Left renal cortex interstitium (tissue), 4 donors: ENCODE results near the gene CAMTA1. TPM values are rescaled to one million over a fixed set of nuclear protein-coding genes. Genes with fewer than 3 reads are reported as not detected.

Experiments
- DNase-seq, 4 donors: peaks; one replicate each; pipeline ENCODE4 v3.0.0-alpha.2; 2013; ENCODE audit warnings: low read depth in 4 of 4, low spot score in 2 of 4, missing footprints in 1 of 4
- polyA plus RNA-seq, 4 donors: library from polyadenylated mRNA; unstranded; fragments of 120-200 nt; gene quantifications; one replicate each; pipeline ENCODE4 v1.2.1, GENCODE V29; 2013; ENCODE audit not compliant: insufficient read length in 4 of 4

The CAMTA1 gene
- polyA plus RNA-seq, 4 donors, result 76.8 to 91.3 (median 85.3) TPM

DNA sequence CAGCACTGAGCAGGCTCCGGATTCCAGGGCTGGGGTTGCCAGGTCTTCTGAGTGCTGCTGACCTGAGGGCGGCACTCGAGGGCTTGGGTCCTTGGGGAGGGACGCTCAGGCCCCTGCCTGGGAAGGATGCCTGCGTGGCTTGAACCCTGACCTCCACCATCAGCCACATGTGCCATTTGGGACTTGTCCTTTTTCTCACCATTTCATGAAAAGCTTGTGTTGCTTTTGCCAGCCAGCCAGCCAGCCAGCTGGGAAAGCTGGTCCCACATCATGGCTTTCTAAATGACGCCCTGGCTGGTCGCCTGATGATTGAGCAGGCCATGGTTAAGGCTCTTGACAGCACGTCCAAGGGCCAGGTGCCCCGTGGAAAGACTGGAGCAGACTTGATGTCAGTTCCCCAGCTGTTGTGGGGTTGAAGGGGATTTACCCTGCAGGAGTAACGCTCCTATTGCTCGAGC is 168.7 kb downstream of the CAMTA1 start:
- DNase-seq, result no peak

DNA sequence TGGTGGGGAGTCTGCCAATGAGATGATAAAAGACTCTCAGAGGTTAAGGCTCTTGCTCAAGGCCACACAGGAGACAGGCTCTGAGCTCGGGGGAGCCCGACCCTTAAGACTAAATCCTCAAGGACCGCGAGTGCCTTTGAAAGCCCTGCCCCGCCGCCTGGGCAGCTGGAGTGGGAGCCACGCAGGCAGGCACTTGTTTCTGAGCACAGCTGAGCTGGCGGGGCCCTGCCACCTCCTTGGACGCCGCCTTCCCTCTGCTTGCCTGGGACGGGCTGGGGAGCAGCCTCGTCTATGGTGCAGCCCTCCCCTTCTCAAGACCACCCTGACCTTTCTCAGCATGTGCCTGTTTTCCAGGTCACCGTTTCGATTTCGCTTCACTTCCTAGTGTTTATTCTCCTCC is 169.3 kb downstream of the CAMTA1 start:
- no peak for DNase-seq

DNA sequence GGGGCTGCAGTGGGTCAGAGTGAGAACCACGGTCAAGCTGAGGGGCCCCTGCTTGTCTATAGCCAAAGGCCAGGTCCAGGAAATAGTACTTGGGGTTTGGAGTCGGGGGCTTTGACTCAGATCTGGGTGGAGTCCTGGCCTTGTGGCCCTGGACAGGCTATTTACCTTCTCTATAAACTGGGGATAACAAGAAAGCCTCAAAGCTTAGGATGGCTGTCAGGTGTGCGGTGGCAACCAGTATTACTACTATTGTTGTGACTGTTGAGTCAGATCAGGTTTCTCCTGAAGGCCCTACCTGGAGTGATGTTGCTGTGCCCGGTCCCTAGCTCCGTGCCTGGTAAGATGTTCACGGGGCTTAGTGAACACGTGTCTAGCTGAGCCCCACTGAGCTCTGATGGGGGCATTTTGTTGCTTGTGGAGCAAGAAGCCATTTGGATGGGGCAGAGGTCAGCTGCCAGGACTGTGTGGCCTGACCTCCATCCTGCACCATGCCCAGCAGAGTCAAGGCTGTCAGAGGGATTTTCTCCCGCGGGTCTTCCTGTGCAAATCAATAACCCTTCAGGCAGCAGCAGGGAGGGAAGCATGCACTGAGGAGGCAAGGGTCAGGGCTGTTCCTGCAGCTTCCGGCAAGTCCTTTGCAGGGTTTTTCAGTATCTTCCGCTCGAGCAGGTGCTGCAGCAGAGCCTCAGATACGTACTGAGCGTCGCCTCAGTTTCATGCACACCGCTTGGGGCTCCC is 170.3 kb downstream of the CAMTA1 start:
- DNase-seq, result no peak

DNA sequence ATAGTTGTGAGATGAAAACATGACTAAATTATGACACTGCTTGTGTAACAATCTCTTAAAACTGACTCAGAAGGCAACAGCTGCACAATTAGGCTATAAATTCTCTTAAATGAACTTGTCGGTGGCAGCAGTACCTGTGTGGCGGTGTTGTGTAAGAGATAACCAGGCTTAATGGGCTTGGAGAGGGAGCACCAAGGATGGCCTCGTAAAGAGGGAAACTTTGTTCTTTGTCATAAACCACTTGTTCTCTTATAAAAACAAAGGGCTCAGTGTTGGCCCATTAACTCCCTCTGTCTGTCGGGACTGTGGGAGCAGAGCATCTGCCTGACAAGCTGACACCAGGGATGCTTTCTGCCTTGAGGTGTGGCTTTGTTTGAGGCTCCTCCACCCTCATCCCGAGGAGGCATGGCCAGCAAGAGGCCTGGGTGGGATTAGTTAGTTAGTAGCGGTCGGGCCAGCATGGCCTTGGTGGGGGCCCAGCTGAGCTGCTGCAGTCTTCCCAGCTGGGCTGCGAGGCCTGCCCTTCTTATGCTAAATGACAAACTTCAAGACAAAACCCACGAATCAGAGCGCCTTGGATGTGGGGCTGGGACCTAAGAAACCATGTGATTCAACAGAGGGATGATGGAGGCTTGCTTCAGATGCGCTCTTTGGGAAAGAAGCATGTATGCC is 171.4 kb downstream of the CAMTA1 start:
- DNase-seq, result no peak

DNA sequence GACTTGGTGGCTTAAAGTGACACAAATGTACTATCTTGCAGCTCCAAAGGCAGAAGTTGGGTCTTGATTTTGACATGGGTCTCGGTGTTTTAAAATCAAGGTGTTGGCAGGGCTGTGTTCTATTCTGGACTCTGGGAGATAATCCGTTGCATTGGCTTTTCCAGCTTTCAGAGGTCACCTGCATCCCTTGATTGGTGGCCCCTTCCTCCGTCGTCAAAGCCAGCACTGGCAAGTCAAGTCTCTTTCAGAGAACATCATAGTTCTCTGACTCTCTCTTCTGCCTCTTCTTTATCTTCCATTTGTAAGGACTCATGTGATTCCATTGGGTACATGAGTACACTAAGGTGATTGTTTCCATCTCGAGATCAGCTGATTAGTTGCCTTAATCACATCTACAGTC is 172.1 kb downstream of the CAMTA1 start:
- no peak for DNase-seq

DNA sequence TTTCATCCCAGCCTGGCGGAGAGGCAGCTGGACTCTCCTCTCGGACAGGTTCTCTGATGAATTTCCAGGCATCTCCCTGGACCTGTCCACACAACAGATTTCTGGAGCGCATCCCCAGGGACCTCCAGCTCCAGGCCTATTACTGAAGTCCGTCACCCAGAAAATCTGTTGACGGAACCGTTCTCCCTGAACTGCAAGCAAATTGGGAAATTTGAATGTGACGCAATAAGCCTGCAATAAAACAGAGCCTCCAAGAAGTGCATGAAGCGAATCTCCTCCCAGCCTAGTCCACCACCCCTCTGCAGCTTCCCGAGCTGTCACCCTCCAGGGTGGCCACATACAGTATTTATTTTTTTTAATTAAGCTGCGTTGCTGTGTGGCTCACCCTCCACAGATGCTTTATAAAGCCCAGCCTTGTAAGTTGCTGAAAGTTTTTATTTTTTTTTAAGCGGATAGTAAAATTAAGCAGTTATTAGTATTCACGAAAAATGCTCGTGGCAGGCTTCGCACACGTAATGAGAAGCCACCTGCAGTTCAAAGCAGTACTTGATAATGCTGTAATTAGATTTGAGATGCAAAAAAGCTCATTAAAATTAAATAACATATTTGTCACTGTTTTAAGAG is 173.3 kb downstream of the CAMTA1 start:
- no peak for DNase-seq

DNA sequence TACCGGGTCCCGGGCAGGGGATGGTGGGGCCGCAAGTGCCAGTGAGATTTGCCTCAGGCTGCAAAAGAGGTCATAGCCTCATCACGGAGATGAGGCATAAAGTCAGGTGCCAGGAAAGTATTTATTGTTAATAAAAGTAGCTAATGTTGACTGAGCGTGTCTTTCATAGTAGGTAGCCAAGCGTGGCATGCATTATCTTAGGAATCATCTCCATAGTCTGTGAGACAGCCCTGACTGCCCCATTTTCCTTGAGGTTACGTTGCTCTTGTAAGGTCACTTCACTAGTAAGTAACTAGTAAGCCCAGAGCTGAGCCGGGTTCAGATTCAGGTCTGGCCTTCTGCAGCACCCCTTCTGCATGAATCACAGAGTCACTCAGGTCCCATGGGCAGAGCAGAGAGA is 174.2 kb downstream of the CAMTA1 start:
- DNase-seq, result no peak

DNA sequence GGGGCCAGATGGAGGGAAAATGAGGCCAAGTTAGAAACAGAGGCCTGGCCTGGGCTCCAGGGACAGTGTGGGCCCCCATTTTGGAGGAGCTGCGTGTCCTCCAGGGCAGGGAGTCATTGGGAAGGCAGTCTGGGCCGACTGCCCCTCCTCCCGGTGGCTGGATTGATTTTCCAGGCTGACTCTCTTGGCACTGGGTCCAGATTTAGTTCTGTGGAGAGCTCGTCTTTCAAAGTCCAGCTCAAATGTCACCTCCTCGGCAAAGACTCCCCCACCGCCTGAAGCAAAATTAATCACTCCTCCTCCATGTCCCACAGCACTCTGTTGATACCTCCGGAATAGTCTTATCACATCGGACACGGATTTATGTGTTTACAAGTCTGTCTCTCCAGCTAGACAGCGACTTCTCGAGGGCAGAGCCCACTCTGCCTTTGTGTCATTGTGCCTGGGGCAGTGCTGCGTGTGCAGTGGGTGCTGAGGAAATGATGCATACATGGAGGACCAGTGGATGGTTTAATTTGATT is 175.1 kb downstream of the CAMTA1 start:
- peak in 1 of 4 donors; percentile 73 for DNase-seq

DNA sequence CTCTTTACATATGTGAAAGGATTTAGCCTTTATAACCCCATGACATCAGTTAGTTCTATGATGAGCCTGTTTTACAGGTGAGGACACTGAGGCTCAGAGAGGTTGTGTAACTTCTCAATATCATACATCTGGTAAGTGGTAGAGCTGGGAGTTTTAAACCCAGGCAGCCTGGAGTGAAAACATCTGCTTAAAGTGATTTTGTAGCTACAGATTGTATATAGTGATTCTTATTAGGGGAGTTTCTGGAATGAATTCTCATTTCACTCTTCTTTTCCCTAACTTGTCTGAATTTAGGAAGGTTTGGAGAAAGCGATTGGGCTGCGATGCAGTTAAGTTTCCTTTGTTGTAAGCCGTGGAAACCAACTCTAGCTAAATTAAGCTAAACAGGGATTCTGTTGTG is 175.6 kb downstream of the CAMTA1 start:
- no peak for DNase-seq

DNA sequence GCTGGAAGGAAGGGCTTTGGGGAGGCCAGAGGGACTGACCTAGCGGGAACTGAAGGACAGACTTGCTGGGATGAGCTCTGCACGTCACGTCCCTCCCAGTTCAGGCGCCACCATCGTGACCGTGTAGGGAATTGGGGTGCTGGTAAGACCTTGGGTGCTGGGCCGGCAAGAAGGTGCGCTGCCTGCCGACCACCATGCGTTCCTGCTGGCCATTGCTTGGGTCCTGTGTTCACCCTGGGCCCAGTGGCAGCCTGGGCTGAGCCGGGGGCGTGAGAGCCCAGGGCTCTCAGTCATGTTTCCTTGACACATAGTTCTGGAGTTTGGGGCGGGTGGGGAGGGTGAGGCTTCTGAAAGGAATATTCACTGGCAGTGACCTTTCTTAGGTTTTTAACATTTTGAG is 176.0 kb downstream of the CAMTA1 start:
- no peak for DNase-seq

DNA sequence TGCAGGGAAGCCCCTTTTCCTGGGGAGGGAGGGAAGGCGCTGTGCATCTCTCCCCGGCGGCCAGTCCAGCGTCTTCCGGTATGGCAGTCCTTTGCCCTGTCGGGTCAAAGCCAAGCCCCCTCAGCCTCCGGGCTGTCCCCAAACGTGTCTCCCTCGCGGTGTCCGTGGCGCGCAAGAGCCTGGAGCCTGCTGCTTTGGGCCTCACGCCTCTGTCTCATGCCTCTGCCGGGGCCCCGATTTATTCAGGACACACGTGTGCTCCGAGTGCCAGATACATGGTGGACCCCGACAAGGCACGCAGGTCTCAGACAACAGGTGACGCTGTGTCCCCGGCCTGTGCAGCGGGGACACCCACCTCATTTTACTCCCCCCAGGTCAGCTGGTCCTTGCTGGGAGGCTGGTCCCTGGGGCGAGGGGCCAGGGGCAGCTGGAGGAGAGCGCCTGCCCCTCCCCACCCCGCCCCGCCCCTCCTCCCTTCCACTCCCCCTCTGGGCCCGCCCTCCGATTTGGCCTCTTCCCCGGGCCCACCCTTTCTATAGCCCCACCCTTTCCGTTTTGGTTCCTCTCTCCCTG is 176.7 kb downstream of the CAMTA1 start:
- no peak for DNase-seq

DNA sequence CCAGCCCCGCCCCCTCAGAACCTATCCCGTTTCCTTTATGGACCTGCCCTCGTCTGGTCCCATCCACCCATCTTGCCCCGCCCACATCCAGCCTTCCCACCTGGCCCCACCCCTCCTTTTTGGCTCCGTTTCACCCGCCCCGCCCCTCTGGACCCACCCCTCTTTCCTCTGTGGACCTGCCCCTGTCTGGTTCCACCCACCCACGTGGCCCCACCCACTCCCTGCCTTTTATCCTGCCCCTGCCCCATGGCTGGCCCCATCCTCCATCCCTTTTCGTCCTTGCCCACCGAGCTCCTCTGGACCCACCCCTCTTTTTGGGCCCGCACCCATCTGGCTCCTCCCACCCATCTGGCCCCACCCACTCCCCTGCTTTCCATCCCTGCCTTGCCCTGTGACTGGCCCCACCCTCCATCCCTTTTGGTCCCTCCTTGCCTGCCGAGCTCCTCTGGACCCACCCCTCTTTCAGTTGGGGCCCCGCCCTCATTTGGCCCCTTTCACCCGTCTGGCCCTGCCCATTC is 177.3 kb downstream of the CAMTA1 start:
- no peak for DNase-seq

DNA sequence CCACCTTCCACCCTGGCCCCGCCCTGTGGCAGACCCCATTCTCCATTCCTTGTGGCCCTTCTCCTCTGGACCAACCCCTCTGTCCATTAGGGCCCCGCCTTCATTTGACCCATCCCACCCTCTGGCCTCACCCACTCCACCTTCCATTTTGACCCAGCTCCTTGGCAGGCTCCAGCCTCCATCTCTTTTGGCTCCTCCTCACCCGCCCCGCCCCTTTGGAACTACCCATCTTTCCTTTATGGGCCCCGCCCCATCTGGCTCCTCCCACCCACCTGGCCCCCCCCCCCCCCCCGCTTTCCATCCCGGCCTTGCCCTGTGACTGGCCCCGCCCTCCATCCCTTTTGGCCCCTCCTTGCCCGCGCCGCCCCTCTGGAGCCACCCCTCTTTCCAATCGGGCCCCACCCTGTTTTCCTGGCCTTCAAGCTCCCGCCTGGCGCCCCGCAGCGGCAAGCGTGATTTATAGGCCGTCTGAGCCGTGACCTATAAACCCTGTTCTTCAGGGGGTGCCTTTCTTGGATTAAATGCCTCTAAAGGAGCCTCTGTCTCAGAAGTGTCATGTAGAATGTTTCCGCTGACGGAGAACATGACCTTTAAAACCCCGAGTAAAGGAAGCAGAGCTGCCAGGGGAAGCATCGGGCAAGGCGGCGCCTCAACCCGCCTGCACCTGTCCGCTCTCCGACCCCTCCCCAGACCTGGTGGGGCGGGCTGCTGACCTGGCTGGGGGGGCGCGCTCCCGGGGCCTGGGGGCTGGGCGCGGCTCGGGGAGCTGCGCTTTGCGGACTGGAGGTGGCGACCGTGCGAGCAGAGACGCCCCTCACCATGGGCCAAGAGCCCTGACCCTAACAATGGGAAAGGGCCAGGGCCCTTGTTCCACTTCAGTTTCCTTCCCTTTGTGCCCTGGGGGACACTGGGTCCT is 178.0 kb downstream of the CAMTA1 start:
- no peak for DNase-seq

DNA sequence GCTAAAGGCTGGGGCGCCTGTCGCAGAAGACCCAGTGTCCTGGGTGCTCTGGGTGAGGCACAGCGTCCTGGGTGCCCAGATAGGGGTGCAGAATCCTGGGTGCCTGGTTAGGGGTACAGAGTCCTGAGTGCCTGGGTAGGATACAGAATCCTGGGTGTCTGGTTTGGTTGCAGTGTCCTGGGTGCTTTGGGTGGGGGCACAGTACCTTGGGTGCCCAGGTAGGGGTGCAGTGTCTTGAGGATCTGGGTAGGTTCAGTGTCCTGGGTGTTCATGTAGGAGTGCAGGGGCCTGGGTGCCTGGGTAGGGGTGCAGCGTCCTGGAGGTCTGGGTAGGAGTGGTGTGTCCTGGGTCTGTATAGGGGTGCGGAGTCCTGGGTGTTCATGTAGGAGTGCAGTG is 178.7 kb downstream of the CAMTA1 start:
- no peak for DNase-seq

DNA sequence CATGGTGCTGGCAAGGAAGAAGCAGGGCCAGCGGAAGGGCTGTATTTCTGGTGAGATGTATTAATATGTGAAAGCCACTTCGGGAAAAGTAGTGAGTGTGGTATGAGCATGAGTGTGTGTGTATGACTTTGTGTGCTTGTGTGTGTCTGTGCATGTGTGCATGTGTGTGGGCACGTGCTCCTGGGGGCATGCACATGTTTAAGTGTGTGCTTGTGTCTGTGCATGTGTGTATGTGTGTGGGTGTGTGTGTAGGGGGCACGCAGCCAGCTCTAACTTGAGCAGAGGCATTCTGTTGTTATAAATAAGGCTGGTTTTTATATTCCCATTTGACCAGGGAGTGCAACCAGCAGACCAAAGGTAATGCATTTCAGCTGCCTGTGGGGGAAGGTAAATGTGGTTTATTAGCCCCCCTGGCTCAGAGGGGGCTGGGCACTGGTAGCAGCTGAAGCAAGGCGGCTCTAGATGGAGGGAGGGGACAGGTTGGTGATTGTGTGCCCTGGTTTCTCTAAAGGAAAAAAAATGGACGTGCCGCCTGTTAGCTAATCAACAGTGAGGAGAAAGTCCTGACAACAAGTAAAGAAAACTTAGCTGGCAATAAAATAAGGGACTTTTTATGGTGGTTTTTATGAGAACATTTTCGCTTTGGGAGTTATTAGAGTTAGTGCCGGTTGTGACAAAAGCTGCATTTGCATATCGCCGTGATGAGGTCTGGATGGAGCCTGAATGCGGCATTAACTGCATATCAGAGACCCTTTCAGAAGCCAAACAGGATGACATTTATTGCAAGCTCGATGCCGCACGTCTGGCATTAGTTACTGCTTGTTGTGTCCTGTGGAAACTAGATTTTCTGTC is 180.1 kb downstream of the CAMTA1 start:
- DNase-seq, result no peak

DNA sequence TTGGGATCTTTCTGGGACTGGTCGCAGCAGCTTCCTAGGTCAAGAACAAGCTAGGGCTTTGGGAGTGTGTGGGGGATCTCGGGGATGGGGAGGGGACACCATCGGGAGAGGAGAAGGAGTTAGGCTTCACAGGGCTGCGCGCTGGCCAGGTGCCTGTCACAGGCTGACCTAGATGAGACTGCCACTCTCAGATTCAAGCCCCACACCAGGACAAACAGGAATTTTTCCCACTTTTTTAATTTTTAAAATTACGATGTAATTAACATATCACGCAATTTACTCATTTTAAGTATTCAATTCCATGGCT is 180.6 kb downstream of the CAMTA1 start:
- DNase-seq, result no peak

DNA sequence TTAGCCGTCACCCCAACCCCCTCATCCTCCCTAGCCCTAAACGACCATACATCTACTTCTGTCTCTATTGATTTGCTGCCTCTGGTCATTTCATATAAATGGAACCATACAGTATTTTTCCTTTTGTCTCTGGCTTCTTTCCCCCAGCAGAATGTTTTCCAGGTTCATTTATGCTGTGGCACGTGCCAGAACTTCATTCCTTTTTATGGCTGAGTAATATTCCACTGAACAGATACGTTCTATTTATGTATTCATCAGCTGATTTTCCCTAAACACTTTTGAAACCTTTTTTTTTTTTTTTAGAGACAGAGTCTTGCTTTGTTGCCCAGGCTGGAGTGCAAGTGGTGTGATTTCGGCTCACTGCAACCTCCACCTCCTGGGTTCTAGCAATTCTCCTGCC is 181.1 kb downstream of the CAMTA1 start:
- no peak for DNase-seq

DNA sequence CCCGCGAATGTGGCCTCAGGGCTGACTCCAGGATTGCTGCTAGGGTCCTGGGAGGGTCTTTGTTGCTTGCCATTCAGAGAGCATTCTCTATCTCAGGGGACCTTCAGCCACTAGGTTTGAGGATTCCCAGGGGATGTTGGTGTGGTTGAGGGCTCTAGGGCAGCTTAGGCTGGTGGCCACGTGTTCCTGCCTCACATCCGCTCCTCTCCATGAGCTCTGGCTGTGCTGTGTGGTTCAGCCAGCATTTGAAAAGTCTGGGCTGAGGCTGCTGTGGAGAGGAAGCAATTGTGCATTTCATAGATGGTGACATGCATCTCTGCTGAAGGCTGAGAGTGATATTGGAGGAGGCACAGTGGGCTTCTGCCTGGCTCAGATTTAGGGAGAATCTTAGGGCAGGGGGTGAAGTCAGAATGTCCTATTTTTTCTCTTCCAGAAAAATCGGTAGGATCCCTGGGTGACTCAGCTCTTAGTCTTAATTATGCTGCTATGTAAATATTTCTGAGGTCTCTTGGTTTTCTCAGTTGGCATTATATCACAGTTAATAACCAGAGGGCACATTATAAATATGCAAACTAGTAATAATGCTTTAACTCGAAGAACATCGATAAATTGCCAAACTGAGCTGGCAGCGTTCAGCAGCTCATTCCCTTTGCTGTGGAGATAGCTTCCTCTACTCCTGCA is 182.3 kb downstream of the CAMTA1 start:
- DNase-seq, result no peak

DNA sequence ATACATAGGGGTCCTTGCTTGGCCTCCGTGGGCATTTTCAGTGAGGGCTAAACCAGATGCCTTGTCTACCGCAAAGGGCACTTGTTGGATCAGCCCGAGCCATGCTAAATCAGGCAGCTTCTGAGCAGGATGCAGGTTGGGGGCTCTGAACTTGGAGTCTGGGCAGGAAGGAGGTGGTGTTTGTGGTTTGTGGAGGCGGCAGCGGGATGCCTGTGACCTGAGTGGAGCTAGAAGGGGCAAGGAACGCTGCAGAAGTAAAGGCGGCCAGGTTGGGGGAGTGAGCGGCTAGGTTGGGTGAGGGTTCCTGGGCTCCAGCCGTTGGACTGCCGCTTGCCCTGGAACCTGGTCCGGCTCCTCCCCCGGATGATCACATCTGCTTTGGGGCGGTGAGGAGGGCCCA is 183.9 kb downstream of the CAMTA1 start:
- no peak for DNase-seq
